CD4-positive, alpha-beta T cell (primary cell): ENCODE data around the gene APOLD1. TPM values are rescaled to one million over a fixed set of nuclear protein-coding genes. Genes with fewer than 3 reads are reported as not detected.

Source experiments
- ATAC-seq: fragments of 200-7000 bp; cut with Tn5 transposase; one replicate; pipeline ENCODE4 v1.10.0; 2022; ENCODE audit warnings: mild to moderate bottlenecking; ENCODE audit not compliant: poor library complexity
- CTCF ChIA-PET: fragments of 350-600 bp; sonication (Branson Sonifier 250); formaldehyde crosslinking; loops from one replicate; lab custom pipeline; 2021; ENCODE audit warnings: antibody characterized with exemption, inconsistent platforms; lab: Charles Lee
- POLR2A ChIA-PET: fragments of 350-600 bp; sonication (Branson Sonifier 250); formaldehyde crosslinking; loops from one replicate; lab custom pipeline; 2021; ENCODE audit warnings: antibody characterized with exemption, inconsistent platforms; lab: Charles Lee
- DNase-seq, 14 experiments: peaks; one replicate each; pipeline ENCODE4 v3.0.0-alpha.2; 2013 to 2020; ENCODE audit warnings: mixed read lengths in 2 of 14
- H3K27ac ChIP-seq, 2 donors: one replicate each; pipeline versions ENCODE4 v1.5.1 to v1.7.0; 2013; ENCODE audit warnings: low read length in 2 of 2, low read depth in 1 of 2, mild to moderate bottlenecking in 1 of 2
- H3K27me3 ChIP-seq, 2 experiments: 1 replicate in 1 of 2; 2 replicates in 1 of 2; pipeline versions ENCODE4 v1.6.1 to v1.7.0; 2013; ENCODE audit warnings: low read length in 2 of 2, control low read depth in 1 of 2, mild to moderate bottlenecking in 1 of 2, moderate library complexity in 1 of 2; ENCODE audit not compliant: insufficient read depth in 2 of 2, control insufficient read depth in 1 of 2
- H3K36me3 ChIP-seq: one replicate; pipeline ENCODE4 v1.6.1; 2013; ENCODE audit warnings: low read length, control low read depth; ENCODE audit not compliant: insufficient read depth
- H3K4me1 ChIP-seq: one replicate; pipeline ENCODE4 v1.6.1; 2013; ENCODE audit warnings: low read length, control low read depth; ENCODE audit not compliant: insufficient read depth
- H3K4me3 ChIP-seq: one replicate; pipeline ENCODE4 v1.5.1; 2013; ENCODE audit warnings: mild to moderate bottlenecking, low read length, moderate library complexity
- H3K9me3 ChIP-seq, 2 experiments: 1 replicate in 1 of 2; 2 replicates in 1 of 2; pipeline versions ENCODE4 v1.6.1 to v1.7.0; 2013; ENCODE audit warnings: low read length in 2 of 2, mild to moderate bottlenecking in 2 of 2, control low read depth in 1 of 2, moderate library complexity in 1 of 2; ENCODE audit not compliant: control insufficient read depth in 1 of 2, insufficient read depth in 1 of 2
- H3K27ac Mint-ChIP-seq: one replicate; pipeline ENCODE4 v1.8.0; 2020; ENCODE audit warnings: mixed read lengths
- H3K27me3 Mint-ChIP-seq: one replicate; pipeline ENCODE4 v1.8.0; 2021; ENCODE audit warnings: mixed read lengths
- H3K36me3 Mint-ChIP-seq: one replicate; pipeline ENCODE4 v1.8.0; 2021; ENCODE audit warnings: low read depth, mixed read lengths
- H3K4me1 Mint-ChIP-seq: one replicate; pipeline ENCODE4 v1.8.0; 2021; ENCODE audit warnings: low read depth, mixed read lengths
- H3K4me3 Mint-ChIP-seq: one replicate; pipeline ENCODE4 v1.8.0; 2020; ENCODE audit warnings: mild to moderate bottlenecking, mixed read lengths
- H3K9me3 Mint-ChIP-seq: one replicate; pipeline ENCODE4 v1.8.0; 2020; ENCODE audit warnings: mixed read lengths
- CTCF ChIP-seq: fragments of 200-600 bp; IDR thresholded peaks from one replicate; pipeline ENCODE4 v1.8.0; 2022; ENCODE audit warnings: antibody characterized with exemption, mild to moderate bottlenecking
- intact Hi-C, 2 experiments: fragments of 100-400 bp; cut with DNase I in 1 of 2; cut with micrococcal nuclease in 1 of 2; formaldehyde crosslinking; loops; one replicate each; pipeline versions ENCODE4 v1.15.1 to v1.9.0; 2023 to 2025; cut with DNase I, micrococcal nuclease
- total RNA-seq, 174 experiments: library from RNA in 2 of 174; stranded (reverse) in 2 of 174; gene quantifications; one replicate each; pipeline ENCODE4 v1.2.3 and lab custom pipeline; 2021 to 2026

Gene APOLD1
- total RNA-seq, 2 experiments from 2014 or later: 1.8 to 3.4 TPM

- intact Hi-C loops: no loop called here
- ChIA-PET CTCF (no interaction called here), POLR2A (no interaction called here)
- no peak for DNase-seq
- no peak overlapping the region for H3K4me3 ChIP-seq
- H3K9me3 Mint-ChIP-seq: peaks cover 2% of the 10 kb centered on the region
- no peaks in the 10 kb centered on the region for H3K27me3 Mint-ChIP-seq
- no peaks in the 10 kb centered on the region for H3K9me3 ChIP-seq
- no peaks in the 10 kb centered on the region for H3K36me3 ChIP-seq
- H3K36me3 Mint-ChIP-seq: no peaks in the 10 kb centered on the region
- no peak overlapping the region for H3K27ac Mint-ChIP-seq
- TF ChIP-seq CTCF: no peak
- H3K27me3 ChIP-seq: no peaks in the 10 kb centered on the region
- H3K4me1 ChIP-seq: no peaks in the 10 kb centered on the region
- H3K4me3 Mint-ChIP-seq: no peak overlapping the region
- ATAC-seq: no peak
- H3K27ac ChIP-seq: no peak overlapping the region
- no peaks in the 10 kb centered on the region for H3K4me1 Mint-ChIP-seq
These were observed 9.2 kb upstream of the APOLD1 start for GRCh38 chr12:12776261-12776660.

GRCh38 chr12:12777092-12777491, 8.4 kb upstream of the APOLD1 start:
- ATAC-seq (no peak), DNase-seq (no peak)
- H3K4me1 Mint-ChIP-seq: no peaks in the 10 kb centered on the region
- ChIA-PET POLR2A (no interaction called here), CTCF (no interaction called here)
- H3K27ac Mint-ChIP-seq: no peak overlapping the region
- Histone ChIP-seq H3K27me3 (no peaks in the 10 kb centered on the region), H3K9me3 (no peaks in the 10 kb centered on the region), H3K36me3 (no peaks in the 10 kb centered on the region), H3K27ac (no peak overlapping the region), H3K4me1 (no peaks in the 10 kb centered on the region), H3K4me3 (no peak overlapping the region)
- TF ChIP-seq CTCF: no peak
- no peaks in the 10 kb centered on the region for H3K36me3 Mint-ChIP-seq
- no peaks in the 10 kb centered on the region for H3K27me3 Mint-ChIP-seq
- H3K9me3 Mint-ChIP-seq: peaks cover 2% of the 10 kb centered on the region
- intact Hi-C loops: no loop called here
- H3K4me3 Mint-ChIP-seq: no peak overlapping the region

GRCh38 chr12:12779007-12779406, 6.5 kb upstream of the APOLD1 start:
- DNase-seq: no peak
- Mint-ChIP-seq H3K9me3 (no peaks in the 10 kb centered on the region), H3K36me3 (no peaks in the 10 kb centered on the region), H3K27me3 (no peaks in the 10 kb centered on the region), H3K4me3 (no peak overlapping the region), H3K4me1 (no peaks in the 10 kb centered on the region), H3K27ac (no peak overlapping the region)
- Histone ChIP-seq H3K27ac (no peak overlapping the region), H3K4me3 (no peak overlapping the region), H3K4me1 (no peaks in the 10 kb centered on the region), H3K9me3 (no peaks in the 10 kb centered on the region), H3K36me3 (no peaks in the 10 kb centered on the region), H3K27me3 (no peaks in the 10 kb centered on the region)
- ATAC-seq: no peak
- intact Hi-C loops: no loop called here
- ChIA-PET CTCF (no interaction called here), POLR2A (interaction anchor here (0.6 kb wide), 1 partner anchor 53 kb away, joined by 3 read pairs; no protein-coding TSS in a partner anchor)
- TF ChIP-seq CTCF: no peak
